HepG2 (cell line): Measurements from ENCODE around the gene HOXA5. TPM values are rescaled to one million over a fixed set of nuclear protein-coding genes. Genes with fewer than 3 reads are reported as not detected.

ENCODE experiments used
- ADNP ChIP-seq: sonication (generic); formaldehyde crosslinking; IDR thresholded peaks from 2 replicates; pipeline ENCODE4 v1.4.0; 2020; ENCODE audit warnings: missing genetic modification reagents
- ARID4A ChIP-seq: sonication (generic); formaldehyde crosslinking; IDR thresholded peaks from 2 replicates; pipeline ENCODE4 v1.5.0; 2020; ENCODE audit warnings: mild to moderate bottlenecking, missing genetic modification reagents, borderline replicate concordance
- ATF1 ChIP-seq: IDR thresholded peaks from 2 replicates; pipeline ENCODE4 v1.6.1; 2016; ENCODE audit warnings: mild to moderate bottlenecking, control low read depth
- DMTF1 ChIP-seq: sonication (generic); formaldehyde crosslinking; IDR thresholded peaks from 2 replicates; pipeline ENCODE4 v1.4.0; 2020; ENCODE audit warnings: mild to moderate bottlenecking, missing genetic modification reagents
- HES4 ChIP-seq: sonication (generic); formaldehyde crosslinking; IDR thresholded peaks from 2 replicates; pipeline ENCODE4 v1.9.0; 2021; ENCODE audit warnings: mild to moderate bottlenecking, missing genetic modification reagents, borderline replicate concordance
- MED13 ChIP-seq: sonication (generic); formaldehyde crosslinking; IDR thresholded peaks from 2 replicates; pipeline ENCODE4 v1.5.0; 2020; ENCODE audit warnings: missing genetic modification reagents
- MIER2 ChIP-seq: IDR thresholded peaks from 2 replicates; pipeline ENCODE4 v1.6.1; 2016; ENCODE audit warnings: missing biosample characterization, missing genetic modification reagents
- MTERF4 ChIP-seq: sonication (generic); formaldehyde crosslinking; IDR thresholded peaks from 2 replicates; pipeline ENCODE4 v1.8.0; 2023; ENCODE audit warnings: mild to moderate bottlenecking, missing genetic modification reagents
- POLR2AphosphoS5 ChIP-seq: IDR thresholded peaks from 2 replicates; pipeline ENCODE4 v1.6.1; 2012; ENCODE audit warnings: low read depth, low read length
- SATB2 ChIP-seq: sonication (generic); formaldehyde crosslinking; IDR thresholded peaks from 2 replicates; pipeline ENCODE4 v1.5.0; 2020; ENCODE audit warnings: missing genetic modification reagents
- TBL1XR1 ChIP-seq: fragments of 150-350 bp; IDR thresholded peaks from 2 replicates; pipeline ENCODE4 v1.6.1; 2014; ENCODE audit warnings: borderline replicate concordance, low read length; ENCODE audit not compliant: partially characterized antibody
- TFDP2 ChIP-seq: sonication (generic); formaldehyde crosslinking; IDR thresholded peaks from 2 replicates; pipeline ENCODE4 v1.4.0; 2020; ENCODE audit warnings: missing genetic modification reagents
- TIGD3 ChIP-seq: sonication (generic); formaldehyde crosslinking; IDR thresholded peaks from 2 replicates; pipeline ENCODE4 v1.5.1; 2020; ENCODE audit warnings: mild to moderate bottlenecking, missing genetic modification reagents, borderline replicate concordance
- ZNF343 ChIP-seq: sonication (generic); formaldehyde crosslinking; IDR thresholded peaks from 2 replicates; pipeline ENCODE4 v1.4.0; 2020; ENCODE audit warnings: mild to moderate bottlenecking, missing genetic modification reagents
- ZNF614 ChIP-seq: IDR thresholded peaks from 2 replicates; pipeline ENCODE4 v1.6.1; 2018; ENCODE audit warnings: missing biosample characterization, missing genetic modification reagents, inconsistent platforms, borderline replicate concordance
- ZNF678 ChIP-seq: sonication (generic); formaldehyde crosslinking; IDR thresholded peaks from 2 replicates; pipeline ENCODE4 v1.4.0; 2020; ENCODE audit warnings: mild to moderate bottlenecking, missing genetic modification reagents
- ZNF784 ChIP-seq: sonication (generic); formaldehyde crosslinking; IDR thresholded peaks from 2 replicates; pipeline ENCODE4 v1.5.1; 2020; ENCODE audit warnings: missing genetic modification reagents, mild to moderate bottlenecking, borderline replicate concordance
- polyA plus RNA-seq, 8 experiments: library from polyadenylated mRNA; depleted of rRNA in 3 of 8; stranded (reverse) in 7 of 8; unstranded in 1 of 8; fragments of >200 nt; fragmentation: Illumina TruSeq in 4 of 8; extraction: Trizol in 4 of 8; gene quantifications; 2 replicates each; pipeline versions ENCODE4 v1.2.1 to v1.2.3, GENCODE V29; 2011 to 2016; ENCODE audit warnings: low read depth in 4 of 8, missing spikeins in 1 of 8, mixed read lengths in 1 of 8; ENCODE audit not compliant: insufficient read depth in 1 of 8
- total RNA-seq, 5 experiments: library from RNA; depleted of rRNA; stranded (reverse); fragments of >200 nt; fragmentation: Illumina TruSeq; extraction: Trizol; gene quantifications; 2 replicates each; pipeline ENCODE4 v1.2.3, GENCODE V29; 2016; ENCODE audit warnings: low read depth in 1 of 5

HOXA5 gene
- total and polyA plus RNA-seq, 2 of the 13 experiments (the other 11 are each of a cell fraction or from before 2014, with no cell fraction given) = 3.2 to 3.6 TPM

- no peak for TF ChIP-seq ZNF614 (CRISPR knock-in tag)
- TF ChIP-seq MED13 (CRISPR knock-in tag) = no peak
- no peak for TF ChIP-seq ZNF678
- TF ChIP-seq ATF1 = no peak
- peak; percentile 81 for TF ChIP-seq TBL1XR1
- TF ChIP-seq TIGD3 = no peak
- peak; percentile 81; the same call in 1 of the 2 replicates for TF ChIP-seq ARID4A (CRISPR knock-in tag)
- TF ChIP-seq MTERF4 (CRISPR knock-in tag) = peak; percentile 34; the same call in 1 of the 2 replicates
- peak; percentile 51 for TF ChIP-seq POLR2AphosphoS5
- no peak for TF ChIP-seq MIER2
- no peak for TF ChIP-seq SATB2 (CRISPR knock-in tag)
- TF ChIP-seq HES4 (CRISPR knock-in tag) = no peak
- no peak for TF ChIP-seq ZNF784 (CRISPR knock-in tag)
- TF ChIP-seq DMTF1 (CRISPR knock-in tag) = peak; percentile 67; the same call in 1 of the 2 replicates
- TF ChIP-seq ADNP (CRISPR knock-in tag) = no peak
- no peak for TF ChIP-seq ZNF343 (CRISPR knock-in tag)
- TF ChIP-seq TFDP2 = peak; percentile 91
Measured at GRCh38 chr7:27130540-27131389, 12.7 kb downstream of the HOXA5 start, which contains the start of gene HOXA4 (continued).
